ENCODE data around the gene ERV3-1. TPM values are rescaled to one million over a fixed set of nuclear protein-coding genes. Genes with fewer than 3 reads are reported as not detected.
A peak's percentile ranks its signal among the peaks of the same experiment; 100 is the strongest.
"Not testable (repeated sequence)": the region's sequence is repeated elsewhere in the genome, so short reads cannot be mapped to it uniquely, and the experiment has no call there.

Gene ERV3-1
- total RNA-seq, 2 donors from 2014 or later = 14.4 to 14.6 TPM

GRCh38 chr7:65034120-65034782 is 27.8 kb upstream of the ERV3-1 start:
- peaks cover 10% of the 10 kb centered on the region for H3K4me1 Mint-ChIP-seq (ENCODE audit: low read depth)
- not testable (repeated sequence) for H3K4me3 Mint-ChIP-seq; H3K36me3 Mint-ChIP-seq (ENCODE audit: insufficient read depth in 2 of 2); DNase-seq; H3K9me3 Mint-ChIP-seq; H3K27ac Mint-ChIP-seq; H3K27me3 Mint-ChIP-seq (ENCODE audit: low read depth); ATAC-seq (replicated peaks in 1 of 2)

- not testable (repeated sequence) for H3K27me3 Mint-ChIP-seq (ENCODE audit: low read depth); H3K36me3 Mint-ChIP-seq (ENCODE audit: insufficient read depth in 2 of 2); DNase-seq; H3K9me3 Mint-ChIP-seq; H3K27ac Mint-ChIP-seq; H3K4me3 Mint-ChIP-seq; H3K4me1 Mint-ChIP-seq (ENCODE audit: low read depth); ATAC-seq (replicated peaks in 1 of 2)
Measured at GRCh38 chr7:65033391-65033790, 26.9 kb upstream of the ERV3-1 start.

- H3K4me1 Mint-ChIP-seq (ENCODE audit: low read depth); ATAC-seq (replicated peaks in 1 of 2); H3K27ac Mint-ChIP-seq; H3K4me3 Mint-ChIP-seq; DNase-seq; H3K9me3 Mint-ChIP-seq; H3K36me3 Mint-ChIP-seq (ENCODE audit: insufficient read depth in 2 of 2); H3K27me3 Mint-ChIP-seq (ENCODE audit: low read depth): not testable (repeated sequence)
Measured at GRCh38 chr7:65025023-65025422, 18.5 kb upstream of the ERV3-1 start.

GRCh38 chr7:65020978-65021377 is 14.5 kb upstream of the ERV3-1 start:
- H3K36me3 Mint-ChIP-seq (ENCODE audit: insufficient read depth in 2 of 2); H3K27ac Mint-ChIP-seq; H3K9me3 Mint-ChIP-seq; H3K27me3 Mint-ChIP-seq (ENCODE audit: low read depth); H3K4me3 Mint-ChIP-seq; ATAC-seq (replicated peaks in 1 of 2); DNase-seq; H3K4me1 Mint-ChIP-seq (ENCODE audit: low read depth): not testable (repeated sequence)

- H3K4me3 Mint-ChIP-seq; DNase-seq; H3K27ac Mint-ChIP-seq; H3K27me3 Mint-ChIP-seq (ENCODE audit: low read depth); H3K36me3 Mint-ChIP-seq (ENCODE audit: insufficient read depth in 2 of 2); H3K9me3 Mint-ChIP-seq; ATAC-seq (replicated peaks in 1 of 2): not testable (repeated sequence)
- H3K4me1 Mint-ChIP-seq (ENCODE audit: low read depth) = peaks cover 21% of the 10 kb centered on the region
Measured at GRCh38 chr7:65009881-65010280, 3.4 kb upstream of the ERV3-1 start.

GRCh38 chr7:65009394-65009793 is 2.9 kb upstream of the ERV3-1 start:
- H3K36me3 Mint-ChIP-seq (ENCODE audit: insufficient read depth in 2 of 2); DNase-seq; H3K27ac Mint-ChIP-seq; H3K4me3 Mint-ChIP-seq; H3K27me3 Mint-ChIP-seq (ENCODE audit: low read depth); ATAC-seq (replicated peaks in 1 of 2); H3K9me3 Mint-ChIP-seq: not testable (repeated sequence)
- H3K4me1 Mint-ChIP-seq (ENCODE audit: low read depth) = peaks cover 26% of the 10 kb centered on the region

- DNase-seq = peak in 1 of 2 donors; percentile 6
- not testable (repeated sequence) for H3K9me3 Mint-ChIP-seq; H3K27me3 Mint-ChIP-seq (ENCODE audit: low read depth); ATAC-seq (replicated peaks in 1 of 2)
- H3K4me3 Mint-ChIP-seq = peak overlapping the region; percentile 58 to 96
- H3K36me3 Mint-ChIP-seq (ENCODE audit: insufficient read depth in 2 of 2) = peaks cover 2 to 25% of the 10 kb centered on the region in 2 donors
- H3K4me1 Mint-ChIP-seq (ENCODE audit: low read depth) = peaks cover 36% of the 10 kb centered on the region
- peak overlapping the region; percentile 96 for H3K27ac Mint-ChIP-seq
Measured at GRCh38 chr7:65007036-65007435, 549 bp upstream of the ERV3-1 start.

GRCh38 chr7:65004575-65004974 is 1.9 kb downstream of the ERV3-1 start:
- Mint-ChIP-seq H3K9me3 (peaks cover 1 to 13% of the 10 kb centered on the region in 2 donors), H3K4me1 (ENCODE audit: low read depth) (peaks cover 41% of the 10 kb centered on the region), H3K4me3 (peak overlapping the region; percentile 96 to 98), H3K27ac (peak overlapping the region; percentile 96), H3K36me3 (ENCODE audit: insufficient read depth in 2 of 2) (peaks cover 16 to 44% of the 10 kb centered on the region in 2 donors), H3K27me3 (ENCODE audit: low read depth) (no peaks in the 10 kb centered on the region)
- ATAC-seq (replicated peaks in 1 of 2) = no peak
- DNase-seq = no peak

- H3K4me1 Mint-ChIP-seq (ENCODE audit: low read depth) = peaks cover 45% of the 10 kb centered on the region
Measured at GRCh38 chr7:65002972-65003585, 3.4 kb downstream of the ERV3-1 start.

GRCh38 chr7:65001291-65001814 is 5.1 kb downstream of the ERV3-1 start:
- H3K27me3 Mint-ChIP-seq (ENCODE audit: low read depth) = no peaks in the 10 kb centered on the region
- H3K27ac Mint-ChIP-seq = no peak overlapping the region
- no peak overlapping the region for H3K4me3 Mint-ChIP-seq
- no peak for ATAC-seq (replicated peaks in 1 of 2)
- no peak for DNase-seq
- H3K9me3 Mint-ChIP-seq = peaks cover 10 to 28% of the 10 kb centered on the region in 2 donors
- H3K4me1 Mint-ChIP-seq (ENCODE audit: low read depth) = peaks cover 35% of the 10 kb centered on the region
- H3K36me3 Mint-ChIP-seq (ENCODE audit: insufficient read depth in 2 of 2) = peaks cover 26 to 62% of the 10 kb centered on the region in 2 donors

More at GRCh38 chr7:65002972-65003585, 3.4 kb downstream of the ERV3-1 start:
- H3K9me3 Mint-ChIP-seq = peaks cover 8 to 20% of the 10 kb centered on the region in 2 donors
- no peaks in the 10 kb centered on the region for H3K27me3 Mint-ChIP-seq (ENCODE audit: low read depth)
- H3K36me3 Mint-ChIP-seq (ENCODE audit: insufficient read depth in 2 of 2) = peaks cover 22 to 58% of the 10 kb centered on the region in 2 donors
- no peak for DNase-seq
- H3K27ac Mint-ChIP-seq = no peak overlapping the region
- ATAC-seq (replicated peaks in 1 of 2) = no peak
- H3K4me3 Mint-ChIP-seq = no peak overlapping the region

GRCh38 chr7:64999165-65000004 is 7.1 kb downstream of the ERV3-1 start:
- no peaks in the 10 kb centered on the region for H3K27me3 Mint-ChIP-seq (ENCODE audit: low read depth)
- peaks cover 28 to 60% of the 10 kb centered on the region in 2 donors for H3K36me3 Mint-ChIP-seq (ENCODE audit: insufficient read depth in 2 of 2)
- ATAC-seq (replicated peaks in 1 of 2) (no peak), DNase-seq (no peak)
- no peak overlapping the region for H3K4me3 Mint-ChIP-seq
- peaks cover 19% of the 10 kb centered on the region for H3K4me1 Mint-ChIP-seq (ENCODE audit: low read depth)
- H3K9me3 Mint-ChIP-seq = peaks cover 12 to 31% of the 10 kb centered on the region in 2 donors
- H3K27ac Mint-ChIP-seq = no peak overlapping the region

GRCh38 chr7:64998865-64999164 is 7.7 kb downstream of the ERV3-1 start:
- Mint-ChIP-seq H3K9me3 (peaks cover 12 to 32% of the 10 kb centered on the region in 2 donors), H3K27ac (no peak overlapping the region), H3K36me3 (ENCODE audit: insufficient read depth in 2 of 2) (peaks cover 29 to 56% of the 10 kb centered on the region in 2 donors), H3K4me1 (ENCODE audit: low read depth) (peaks cover 16% of the 10 kb centered on the region), H3K27me3 (ENCODE audit: low read depth) (no peaks in the 10 kb centered on the region), H3K4me3 (no peak overlapping the region)
- ATAC-seq (replicated peaks in 1 of 2) (no peak), DNase-seq (no peak)

- peaks cover 9% of the 10 kb centered on the region for H3K4me1 Mint-ChIP-seq (ENCODE audit: low read depth)
- H3K27ac Mint-ChIP-seq = no peak overlapping the region
- peaks cover 29 to 47% of the 10 kb centered on the region in 2 donors for H3K36me3 Mint-ChIP-seq (ENCODE audit: insufficient read depth in 2 of 2)
- no peak overlapping the region for H3K4me3 Mint-ChIP-seq
- H3K27me3 Mint-ChIP-seq (ENCODE audit: low read depth) = no peaks in the 10 kb centered on the region
- DNase-seq (no peak), ATAC-seq (replicated peaks in 1 of 2) (no peak)
- peaks cover 16 to 33% of the 10 kb centered on the region in 2 donors for H3K9me3 Mint-ChIP-seq
Measured at GRCh38 chr7:64997927-64998391, 8.5 kb downstream of the ERV3-1 start.

All from activated T-cell treated with anti-CD3 and anti-CD28 coated beads, Interleukin-2, amount 50 U/mL, for 72 hours (primary cell).